GM21526 (cell line): ENCODE data around the gene GPER1.
"Not testable (repeated sequence)": the region's sequence is repeated elsewhere in the genome, so short reads cannot be mapped to it uniquely, and the experiment has no call there.

Experiments
- ATAC-seq: cut with Tn5 transposase; IDR thresholded peaks from one replicate; pipeline ENCODE4 v1.9.1; 2021; ENCODE audit warnings: moderate library complexity; ENCODE audit not compliant: unreplicated experiment, low FRiP score

Gene GPER1

DNA sequence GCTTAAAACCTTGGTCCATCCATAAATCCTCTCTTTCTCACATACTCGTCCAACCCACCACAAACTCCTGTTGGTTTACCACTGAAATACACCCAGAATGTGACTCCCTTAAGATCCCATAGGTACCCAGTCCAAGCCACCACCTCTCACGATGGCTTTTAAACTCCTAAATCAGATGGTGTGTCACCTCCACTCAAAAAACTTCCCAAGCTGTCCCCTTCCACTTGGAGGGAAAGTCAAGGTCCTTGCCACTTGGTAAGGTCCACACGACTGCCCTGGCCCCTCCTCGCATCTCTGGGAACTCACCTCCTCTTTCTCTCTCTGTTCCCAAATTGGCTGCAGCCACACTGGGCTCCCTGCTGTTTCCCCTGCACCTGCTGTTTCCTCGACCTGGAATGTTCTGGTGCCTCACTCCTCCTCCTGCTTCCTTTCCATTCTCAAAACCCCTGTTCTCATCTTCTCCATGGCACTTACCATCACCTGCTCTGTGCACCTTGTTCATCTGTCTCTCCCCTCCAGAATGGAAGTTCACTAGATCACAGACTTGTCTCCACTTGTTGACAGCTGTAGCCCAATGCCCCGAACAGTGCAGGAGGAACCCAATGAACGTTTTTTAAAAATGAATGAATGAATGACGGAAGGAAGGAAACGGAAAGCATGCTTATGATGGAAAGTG, 49.1 kb downstream of the GPER1 start:
- ATAC-seq, result no peak

DNA sequence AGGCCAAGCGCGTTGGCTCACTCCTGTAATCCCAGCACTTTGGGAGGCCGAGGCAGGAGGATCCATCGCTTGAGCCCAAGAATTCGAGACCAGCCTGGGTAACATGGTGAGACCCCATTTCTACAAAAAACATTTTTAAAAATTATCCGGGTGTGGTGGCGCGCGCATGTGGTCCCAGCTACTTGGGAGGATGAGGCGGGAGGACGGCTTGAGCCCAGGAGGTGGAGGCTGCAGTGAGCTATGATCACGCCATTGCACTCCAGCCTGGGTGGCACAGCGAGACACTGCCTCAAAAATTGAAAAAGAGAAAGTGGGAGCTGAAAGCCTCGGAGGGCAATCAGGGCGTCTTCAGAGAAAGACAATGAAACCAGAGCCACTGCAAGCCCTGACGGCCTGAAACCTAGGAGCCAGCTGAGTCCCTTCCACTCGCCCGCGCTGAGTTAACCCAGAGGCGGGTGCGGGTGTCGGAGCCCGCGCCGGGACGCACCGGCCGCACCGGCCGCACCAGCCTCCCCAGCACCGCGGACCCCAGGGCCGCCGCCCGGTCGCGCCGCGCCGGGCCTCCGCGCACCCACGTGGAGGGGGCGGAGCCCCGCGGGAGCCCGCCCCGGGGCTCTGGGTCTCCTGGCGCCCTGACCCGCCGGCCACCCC, 49.7 kb downstream of the GPER1 start:
- ATAC-seq, result peak; percentile 64

DNA sequence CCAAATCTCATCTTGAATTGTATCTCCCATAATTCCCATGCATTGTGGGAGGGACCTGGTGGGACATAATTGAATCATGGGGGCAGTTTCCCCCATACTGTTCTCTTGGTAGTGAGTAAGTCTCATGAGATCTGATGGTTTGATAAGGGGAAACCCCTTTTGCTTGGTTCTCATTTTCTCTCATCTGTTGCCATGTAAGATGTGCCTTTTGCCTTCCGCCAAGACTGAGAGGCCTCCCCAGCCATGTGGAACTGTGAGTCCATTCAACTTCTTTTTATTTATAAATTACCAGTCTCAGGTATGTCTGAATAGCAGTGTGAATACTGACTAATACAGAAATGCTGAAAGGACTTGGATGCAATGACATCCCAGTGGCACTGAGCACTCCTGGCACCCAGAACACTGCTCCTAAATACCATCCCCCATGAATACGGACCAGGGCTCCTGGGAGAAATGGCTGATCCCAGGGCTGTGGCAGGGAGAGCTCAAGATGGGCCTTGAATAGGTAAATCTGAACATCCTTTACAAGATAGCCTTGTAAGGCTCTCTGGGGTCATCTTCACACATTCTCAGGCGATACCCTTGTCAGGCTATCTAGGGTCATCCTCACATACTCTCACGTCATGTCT, 52.7 kb downstream of the GPER1 start:
- no peak for ATAC-seq

DNA sequence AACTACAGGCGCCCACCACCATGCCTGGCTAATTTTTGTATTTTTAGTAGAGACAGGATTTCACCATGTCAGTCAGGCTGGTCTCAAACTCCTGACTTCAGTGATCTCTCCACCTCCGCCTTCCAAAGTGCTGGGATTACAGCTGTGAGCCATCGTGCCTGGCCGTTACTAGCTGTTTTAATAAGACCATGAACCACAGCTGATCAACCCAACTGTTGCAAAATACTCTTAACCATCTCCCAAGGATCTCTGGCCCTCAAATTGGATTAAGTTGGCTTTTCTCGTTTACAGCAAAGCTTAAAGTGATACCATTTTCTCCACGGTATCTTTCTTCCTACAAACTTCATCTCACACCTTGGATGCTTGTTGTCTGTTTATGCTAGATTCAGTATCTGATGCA, 53.7 kb downstream of the GPER1 start:
- no peak for ATAC-seq

DNA sequence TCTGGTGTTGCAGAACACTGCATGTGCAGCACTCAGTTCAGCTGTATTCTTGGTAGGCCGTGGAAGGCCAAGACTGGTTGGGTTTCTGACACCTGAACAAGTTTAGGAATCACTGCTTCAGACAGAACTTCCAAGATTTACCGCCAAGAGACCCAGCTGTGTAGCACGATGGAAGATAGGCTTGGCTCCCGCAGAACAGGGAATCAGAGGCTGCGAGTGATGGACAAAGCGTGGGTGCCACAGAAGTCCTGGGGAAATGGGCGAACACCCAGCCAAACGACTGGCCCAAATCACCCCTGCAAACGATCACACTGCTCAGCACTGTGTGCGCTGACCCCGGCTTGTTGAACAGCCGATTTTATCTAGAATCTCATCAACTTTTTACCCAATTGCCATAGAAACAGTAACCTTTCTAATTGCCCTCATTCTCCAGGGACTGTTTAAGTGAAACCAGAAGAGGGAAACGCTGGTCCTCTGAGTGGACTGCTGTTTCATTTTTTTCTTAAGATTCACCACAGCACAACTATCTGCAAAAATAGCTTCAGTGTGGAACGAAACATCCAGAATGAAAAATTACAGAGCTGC, 54.2 kb downstream of the GPER1 start:
- no peak for ATAC-seq

DNA sequence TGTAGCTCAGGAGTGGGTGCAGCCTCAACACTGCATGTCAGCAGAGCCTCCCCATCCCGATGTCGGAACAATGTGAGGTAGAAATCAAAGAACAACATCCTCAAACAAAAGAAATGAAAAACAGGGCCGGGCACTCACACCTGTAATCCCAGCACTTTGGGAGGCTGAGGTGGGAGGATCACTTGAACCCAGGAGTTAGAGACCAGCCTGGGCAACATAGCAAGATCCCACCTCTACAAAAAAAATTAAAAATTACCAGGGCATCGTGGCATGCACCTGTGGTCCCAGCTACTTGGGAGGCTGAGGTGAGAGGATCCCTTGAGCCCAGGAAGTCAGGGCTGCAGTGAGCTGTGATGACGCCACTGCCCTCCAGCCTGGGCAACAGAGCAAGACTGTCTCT, 55.1 kb downstream of the GPER1 start:
- ATAC-seq, result not testable (repeated sequence)
